SK-N-SH (cell line): ENCODE measurements around the gene GRP. TPM values are rescaled to one million over a fixed set of nuclear protein-coding genes. Genes with fewer than 3 reads are reported as not detected.

Experiments used
- CTCF ChIA-PET: fragments of 300-600, 350-600 bp; formaldehyde crosslinking; extraction: SDS; loops from one replicate; lab custom pipeline; 2021; lab: Yijun Ruan, JAX
- POLR2A ChIA-PET: fragments of 350-600 bp; sonication (Branson Sonifier 250); formaldehyde crosslinking; extraction: SDS; loops from one replicate; lab custom pipeline; 2020; ENCODE audit warnings: antibody characterized with exemption, inconsistent platforms; lab: Yijun Ruan, JAX
- DNase-seq: peaks from one replicate; pipeline ENCODE4 v3.0.0; 2012
- H2AFZ ChIP-seq: fragments of 200-600 bp; sonication (generic); 2 replicates; pipeline ENCODE4 v1.8.1; 2016; ENCODE audit warnings: antibody characterized with exemption, mild to moderate bottlenecking, low read depth
- H3F3A ChIP-seq: fragments of 200-600 bp; sonication (generic); replicated peaks from 2 replicates; pipeline ENCODE3; 2016; ENCODE audit warnings: antibody characterized with exemption, mild to moderate bottlenecking; ENCODE audit not compliant: insufficient read depth
- H3K27ac ChIP-seq, 2 experiments: fragments of 200-500 bp in 1 of 2; fragments of 200-600 bp in 1 of 2; sonication (Bioruptor generic) in 1 of 2; sonication (generic), shearing (Covaris generic) in 1 of 2; 2 replicates each; pipeline versions ENCODE4 v1.5.1 to v1.6.1; 2014 to 2016; ENCODE audit warnings: low read depth in 2 of 2, inconsistent platforms in 1 of 2, low read length in 1 of 2, mild to moderate bottlenecking in 1 of 2, mixed read lengths in 1 of 2
- H3K27me3 ChIP-seq: fragments of 200-600 bp; sonication (generic), shearing (Covaris generic); 2 replicates; pipeline ENCODE4 v1.6.1; 2016; ENCODE audit warnings: mixed run types; ENCODE audit not compliant: insufficient read depth
- H3K36me3 ChIP-seq, 2 experiments: fragments of 200-500 bp in 1 of 2; fragments of 200-600 bp in 1 of 2; sonication (Bioruptor generic) in 1 of 2; sonication (generic) in 1 of 2; replicated peaks in 1 of 2; 2 replicates each; pipeline versions ENCODE3 to v1.5.1; 2014 to 2016; ENCODE audit warnings: low read length in 1 of 2, mild to moderate bottlenecking in 1 of 2; ENCODE audit not compliant: insufficient read depth in 2 of 2, control insufficient read depth in 1 of 2
- H3K4me1 ChIP-seq, 2 experiments: fragments of 200-500 bp in 1 of 2; fragments of 200-600 bp in 1 of 2; sonication (Bioruptor generic) in 1 of 2; sonication (generic), shearing (Covaris generic) in 1 of 2; 2 replicates each; pipeline versions ENCODE4 v1.5.1 to v1.6.1; 2014 to 2016; ENCODE audit warnings: low read depth in 1 of 2, low read length in 1 of 2, mixed run types in 1 of 2; ENCODE audit not compliant: insufficient read depth in 2 of 2, control insufficient read depth in 1 of 2
- H3K4me2 ChIP-seq: fragments of 200-600 bp; sonication (generic), shearing (Covaris generic); 2 replicates; pipeline ENCODE4 v1.6.1; 2017; ENCODE audit warnings: mixed run types
- H3K4me3 ChIP-seq, 2 experiments: fragments of 200-500 bp in 1 of 2; fragments of 200-600 bp in 1 of 2; sonication (Bioruptor generic) in 1 of 2; sonication (generic), shearing (Covaris generic) in 1 of 2; 2 replicates each; pipeline versions ENCODE4 v1.5.1 to v1.8.1; 2014 to 2016; ENCODE audit warnings: low read depth in 2 of 2, inconsistent platforms in 1 of 2, low read length in 1 of 2, mild to moderate bottlenecking in 1 of 2, mixed read lengths in 1 of 2, moderate library complexity in 1 of 2
- H3K79me2 ChIP-seq: fragments of 200-600 bp; sonication (generic); 2 replicates; pipeline ENCODE4 v1.8.1; 2017; ENCODE audit warnings: mild to moderate bottlenecking; ENCODE audit not compliant: insufficient read depth
- H3K9ac ChIP-seq: fragments of 200-600 bp; sonication (generic); 2 replicates; pipeline ENCODE4 v1.6.1; 2017; ENCODE audit warnings: mixed run types
- H3K9me2 ChIP-seq: fragments of 200-600 bp; sonication (generic); 2 replicates; pipeline ENCODE4 v1.6.1; 2017; ENCODE audit warnings: mixed run types
- H3K9me3 ChIP-seq: fragments of 200-600 bp; sonication (generic); 2 replicates; pipeline ENCODE4 v1.6.1; 2017; ENCODE audit warnings: mixed run types, mild to moderate bottlenecking, moderate library complexity
- H4K20me1 ChIP-seq: fragments of 200-600 bp; sonication (generic); 2 replicates; pipeline ENCODE4 v1.6.1; 2017; ENCODE audit warnings: mild to moderate bottlenecking, mixed run types; ENCODE audit not compliant: insufficient read depth
- CTCF ChIP-seq: fragments of 200-600 bp; sonication (generic); IDR thresholded peaks from 2 replicates; pipeline ENCODE4 v1.6.1; 2017; ENCODE audit warnings: antibody characterized with exemption, mild to moderate bottlenecking, moderate library complexity
- EZH2phosphoT487 ChIP-seq: fragments of 200-600 bp; sonication (generic); IDR thresholded peaks from 2 replicates; pipeline ENCODE4 v1.6.1; 2017; ENCODE audit warnings: low read depth, mixed run types, mild to moderate bottlenecking, antibody characterized with exemption, moderate library complexity, borderline replicate concordance
- FOSL2 ChIP-seq: IDR thresholded peaks from 2 replicates; pipeline ENCODE4 v1.4.0; 2012; ENCODE audit warnings: low read depth, mild to moderate bottlenecking, moderate library complexity, borderline replicate concordance
- FOXJ3 ChIP-seq: sonication (generic); formaldehyde crosslinking; IDR thresholded peaks from 2 replicates; pipeline ENCODE4 v1.5.1; 2020; ENCODE audit warnings: mild to moderate bottlenecking, missing genetic modification reagents
- IRF3 ChIP-seq: fragments of 150-350 bp; IDR thresholded peaks from 2 replicates; pipeline ENCODE4 v1.6.1; 2016; ENCODE audit warnings: mild to moderate bottlenecking, low read depth, low read length
- MAX ChIP-seq: IDR thresholded peaks from 2 replicates; pipeline ENCODE4 v1.4.0; 2012; ENCODE audit warnings: low read depth
- MEF2A ChIP-seq: IDR thresholded peaks from 2 replicates; pipeline ENCODE4 v1.4.0; 2012; ENCODE audit warnings: low read depth, borderline replicate concordance
- MXI1 ChIP-seq: IDR thresholded peaks from 2 replicates; pipeline ENCODE4 v1.6.1; 2012; ENCODE audit warnings: mild to moderate bottlenecking, low read depth, low read length, improper control_type of control experiment
- NFIC ChIP-seq: IDR thresholded peaks from 2 replicates; pipeline ENCODE4 v1.4.0; 2012; ENCODE audit warnings: borderline replicate concordance
- NRF1 ChIP-seq: IDR thresholded peaks from 2 replicates; pipeline ENCODE4 v1.6.1; 2012; ENCODE audit warnings: low read depth, mild to moderate bottlenecking, low read length
- PBX3 ChIP-seq: IDR thresholded peaks from 2 replicates; pipeline ENCODE4; 2012
- POLR2AphosphoS5 ChIP-seq: IDR thresholded peaks from 2 replicates; pipeline ENCODE4 v1.6.1; 2012; ENCODE audit warnings: low read depth, low read length
- RAD21 ChIP-seq: IDR thresholded peaks from 2 replicates; pipeline ENCODE4 v1.6.1; 2012; ENCODE audit warnings: mild to moderate bottlenecking, low read length
- REST ChIP-seq: IDR thresholded peaks from 2 replicates; pipeline ENCODE4 v1.6.1; 2012; ENCODE audit warnings: mild to moderate bottlenecking, low read depth, low read length, moderate library complexity
- RFX5 ChIP-seq: IDR thresholded peaks from 2 replicates; pipeline ENCODE4 v1.6.1; 2012; ENCODE audit warnings: mild to moderate bottlenecking, improper control_type of control experiment, low read length
- TCF12 ChIP-seq: IDR thresholded peaks from 2 replicates; pipeline ENCODE4 v1.4.0; 2012
- USF1 ChIP-seq: IDR thresholded peaks from 2 replicates; pipeline ENCODE4 v1.4.0; 2012; ENCODE audit warnings: low read depth, borderline replicate concordance
- USF2 ChIP-seq: fragments of 150-350 bp; IDR thresholded peaks from 2 replicates; pipeline ENCODE4 v1.6.1; 2017; ENCODE audit warnings: antibody characterized with exemption, low read length, low read depth, borderline replicate concordance
- YY1 ChIP-seq: IDR thresholded peaks from 2 replicates; pipeline ENCODE4 v1.4.0; 2012; ENCODE audit warnings: low read depth, mild to moderate bottlenecking
- WGBS: methylation state at CpG from one replicate; pipeline ENCODE4 v1.1.6; 2017; ENCODE audit warnings: low lambda C conversion rate; 5-methylcytosine and 5-hydroxymethylcytosine counted together
- polyA plus RNA-seq, 3 experiments: library from polyadenylated mRNA; depleted of rRNA; stranded (reverse); fragments of >200 nt; gene quantifications; 2 replicates each; pipeline ENCODE4 v1.2.3, GENCODE V29; 2012

Gene GRP
- polyA plus RNA-seq, 1 of the 3 experiments (the other 2 are of a cell fraction), result 2.8 TPM

- TF ChIP-seq NRF1, result no peak
- TF ChIP-seq YY1, result no peak
- TF ChIP-seq, all 33 proteins: peak for 0
Observed at GRCh38 chr18:59238385-59238784, 18.4 kb downstream of the GRP start (continued).

GRCh38 chr18:59239642-59240041, 19.7 kb downstream of the GRP start:
- H3K4me1 ChIP-seq, result 0 out of 4 replicates have a peak, but pooled peaks cover 0 to 5% of the 10 kb centered on the region in 2 experiments
- H3K79me2 ChIP-seq, result no peaks in the 10 kb centered on the region
- no peak overlapping the region for H2AFZ ChIP-seq
- no peaks in the 10 kb centered on the region for H3K9me2 ChIP-seq
- H3K9me3 ChIP-seq, result no peaks in the 10 kb centered on the region
- TF ChIP-seq FOSL2, result no peak
- TF ChIP-seq EZH2phosphoT487, result no peak
- TF ChIP-seq RAD21, result no peak
- no peak for TF ChIP-seq MAX
- TF ChIP-seq MEF2A, result no peak
- TF ChIP-seq IRF3, result no peak
- TF ChIP-seq NFIC, result no peak
- no peak for TF ChIP-seq MXI1
- no peak for TF ChIP-seq TCF12
- TF ChIP-seq REST, result no peak
- TF ChIP-seq FOXJ3 (CRISPR knock-in tag), result no peak
- no peak for TF ChIP-seq CTCF
- no peak for TF ChIP-seq USF1
- no peak for TF ChIP-seq USF2
- TF ChIP-seq PBX3, result no peak
- TF ChIP-seq POLR2AphosphoS5, result no peak
- no peak for TF ChIP-seq RFX5
- H4K20me1 ChIP-seq, result no peaks in the 10 kb centered on the region
- no peak overlapping the region for H3K4me3 ChIP-seq
- H3K9ac ChIP-seq, result no peak overlapping the region
- CTCF ChIA-PET, result interaction anchor here (0.8 to 4.4 kb wide), 3 partner anchors 10 to 163 kb away, joined by 3 to 25 read pairs (median 4); no protein-coding TSS in a partner anchor
- no peak for DNase-seq
- H3K4me2 ChIP-seq, result no peak overlapping the region
- no peak overlapping the region for H3K27ac ChIP-seq
- peaks cover 9% of the 10 kb centered on the region for H3F3A ChIP-seq
- H3K36me3 ChIP-seq, result no peaks in the 10 kb centered on the region
- WGBS, result 35% methylated on average over 4 of the region's 4 CpGs
- H3K27me3 ChIP-seq, result no peaks in the 10 kb centered on the region; the same call in 1 of the 2 replicates
- POLR2A ChIA-PET, result no interaction called here
